HG03521 (cell line): Measurements from ENCODE around the gene EFHD2.
"Not testable (repeated sequence)": the region's sequence is repeated elsewhere in the genome, so short reads cannot be mapped to it uniquely, and the experiment has no call there.

ENCODE experiments used
- ATAC-seq: cut with Tn5 transposase; IDR thresholded peaks from one replicate; pipeline ENCODE4 v1.9.1; 2021; ENCODE audit warnings: mild to moderate bottlenecking, moderate library complexity; ENCODE audit not compliant: unreplicated experiment

The EFHD2 gene

GRCh38 chr1:15429701-15430149, 20.0 kb downstream of the EFHD2 start:
- no peak for ATAC-seq

GRCh38 chr1:15430787-15431570, 21.3 kb downstream of the EFHD2 start:
- no peak for ATAC-seq

GRCh38 chr1:15431571-15431948, 21.9 kb downstream of the EFHD2 start:
- ATAC-seq = no peak

DNA sequence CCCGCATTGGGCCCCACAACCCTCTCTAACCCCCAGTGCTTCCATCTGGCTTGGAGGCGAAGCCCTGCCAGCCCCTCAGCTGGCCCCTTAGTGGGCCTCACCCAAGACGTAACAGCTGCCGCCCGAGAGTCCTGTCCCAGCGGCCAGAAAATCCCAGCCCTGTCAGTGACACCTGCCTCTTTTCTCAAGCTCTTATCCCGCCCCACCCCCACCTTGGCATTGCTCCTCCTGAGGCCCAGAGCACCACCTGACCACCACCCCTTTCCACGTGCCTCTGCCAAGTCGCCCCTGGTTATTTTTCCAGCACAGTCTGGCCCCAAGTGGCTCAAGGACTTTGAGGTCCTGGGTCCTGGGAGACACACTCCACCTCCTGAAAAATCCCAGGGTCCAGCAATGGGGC, 22.6 kb downstream of the EFHD2 start:
- ATAC-seq = no peak

DNA sequence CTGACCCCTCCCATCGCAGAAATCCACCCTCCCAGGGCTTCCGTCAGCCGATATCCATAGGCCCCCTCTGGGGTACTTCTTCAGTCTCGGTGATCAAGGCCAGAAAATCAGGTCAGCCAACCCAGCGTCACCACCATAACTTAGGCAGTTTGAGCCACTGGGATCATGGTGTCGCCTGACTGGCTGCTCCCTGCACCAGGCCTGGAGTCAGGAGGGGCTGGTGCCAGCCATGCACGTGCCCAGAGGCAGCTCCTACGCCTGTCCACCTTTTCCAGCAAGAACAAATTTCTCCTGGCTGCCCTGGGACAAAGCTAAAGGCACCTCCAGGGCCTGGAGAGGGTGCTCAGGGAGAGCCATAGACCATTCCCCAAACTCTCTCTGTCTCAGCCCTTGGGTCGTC, 23.8 kb downstream of the EFHD2 start:
- ATAC-seq = no peak

DNA sequence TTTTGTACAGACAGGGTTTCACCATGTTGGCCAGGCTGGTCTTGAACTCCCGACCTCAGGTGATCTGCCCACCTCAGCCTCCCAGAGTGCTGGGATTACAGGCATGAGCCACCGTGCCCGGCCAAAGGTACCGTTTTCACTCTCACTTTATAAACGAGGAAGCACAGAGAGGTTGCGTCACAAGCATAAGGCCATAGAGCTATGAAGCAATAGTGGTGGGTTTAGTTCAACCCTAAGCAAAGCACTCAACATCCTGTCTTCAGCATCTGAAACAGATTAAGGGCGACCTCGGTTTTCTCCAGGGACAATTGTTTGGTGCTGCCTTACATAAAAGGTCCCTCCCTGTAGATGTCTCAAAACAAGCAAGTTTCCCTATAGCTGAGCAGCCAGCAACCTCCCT, 25.1 kb downstream of the EFHD2 start:
- not testable (repeated sequence) for ATAC-seq

- no peak for ATAC-seq
Measured at GRCh38 chr1:15435239-15436077, 25.8 kb downstream of the EFHD2 start.

DNA sequence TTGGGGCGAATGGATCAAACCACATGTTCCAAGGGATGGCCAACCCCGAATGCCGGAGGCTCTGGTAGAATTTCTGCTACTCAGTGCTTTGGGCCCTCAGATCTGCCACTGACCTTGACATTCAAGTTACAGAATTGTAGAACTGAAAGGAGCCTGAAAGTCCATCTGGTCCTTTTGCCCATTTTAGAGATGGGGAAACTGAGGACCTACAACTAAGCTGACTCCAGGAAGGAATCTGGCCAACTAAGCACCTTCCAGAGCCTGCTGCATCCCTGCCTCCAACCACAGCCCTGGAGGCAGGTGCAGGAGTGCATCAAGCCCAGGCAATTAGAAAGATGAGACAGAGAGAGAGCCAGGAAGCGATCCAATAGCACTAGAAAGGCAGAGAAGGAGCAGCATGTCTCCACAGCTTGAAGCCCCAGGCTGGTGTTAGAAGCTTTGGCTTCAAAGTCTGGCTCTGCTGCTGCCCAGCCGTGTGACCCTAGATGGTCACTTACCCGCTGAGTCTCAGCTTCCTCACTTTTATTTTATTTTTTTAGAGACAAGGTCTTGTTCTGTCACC, 27.3 kb downstream of the EFHD2 start:
- ATAC-seq = no peak

DNA sequence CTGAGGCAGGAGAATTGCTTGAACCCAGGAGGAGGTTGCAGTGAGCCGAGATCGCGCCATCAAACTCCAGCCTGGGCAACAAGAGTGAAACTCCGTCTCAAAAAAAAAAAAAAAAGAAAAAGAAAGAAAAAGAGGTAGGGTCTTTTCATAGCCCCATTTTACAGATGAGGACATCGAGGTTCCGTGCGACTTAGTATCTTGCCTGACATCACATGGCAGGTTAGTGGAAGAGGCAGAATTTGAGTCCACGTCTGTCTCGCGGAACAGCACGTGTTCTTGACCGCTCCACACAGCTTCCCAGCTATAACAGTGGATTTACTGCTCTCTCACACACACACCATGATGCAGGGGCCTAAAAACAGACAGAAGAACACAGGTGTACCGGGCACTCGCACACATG, 29.6 kb downstream of the EFHD2 start:
- no peak for ATAC-seq

DNA sequence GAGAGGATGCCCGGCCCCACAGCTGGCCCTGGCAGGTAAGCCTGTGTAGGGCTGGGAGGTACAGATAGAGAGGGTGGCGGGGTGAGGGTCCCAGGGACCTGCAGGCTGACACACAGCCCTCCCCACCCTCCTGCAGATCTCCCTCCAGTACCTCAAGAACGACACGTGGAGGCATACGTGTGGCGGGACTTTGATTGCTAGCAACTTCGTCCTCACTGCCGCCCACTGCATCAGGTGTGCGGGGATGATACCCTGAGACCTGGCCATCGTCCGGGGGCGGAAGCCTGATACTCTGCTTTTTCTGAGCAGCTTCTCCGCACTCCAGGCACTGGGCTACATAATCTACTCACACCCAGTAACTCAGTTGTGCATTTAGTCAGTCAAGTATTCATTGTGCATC, 30.7 kb downstream of the EFHD2 start:
- ATAC-seq = no peak

GRCh38 chr1:15441247-15441646, 31.6 kb downstream of the EFHD2 start:
- no peak for ATAC-seq

GRCh38 chr1:15442119-15442518, 32.4 kb downstream of the EFHD2 start:
- ATAC-seq = no peak

GRCh38 chr1:15442759-15443158, 33.1 kb downstream of the EFHD2 start:
- no peak for ATAC-seq

DNA sequence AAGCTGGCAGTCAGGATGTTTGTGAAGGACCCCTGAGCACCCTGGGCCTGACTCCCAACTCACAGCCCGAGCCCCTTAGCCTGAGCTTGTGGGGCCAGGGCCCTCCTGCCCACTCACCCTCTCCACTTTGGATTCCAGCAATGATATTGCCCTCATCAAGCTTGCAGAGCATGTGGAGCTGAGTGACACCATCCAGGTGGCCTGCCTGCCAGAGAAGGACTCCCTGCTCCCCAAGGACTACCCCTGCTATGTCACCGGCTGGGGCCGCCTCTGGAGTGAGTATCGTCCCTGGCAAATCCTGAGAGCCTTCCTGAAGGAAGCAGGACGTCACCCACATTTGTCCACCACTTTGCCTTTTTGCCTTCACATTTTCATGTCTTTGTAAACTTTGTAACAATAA, 33.6 kb downstream of the EFHD2 start:
- no peak for ATAC-seq

DNA sequence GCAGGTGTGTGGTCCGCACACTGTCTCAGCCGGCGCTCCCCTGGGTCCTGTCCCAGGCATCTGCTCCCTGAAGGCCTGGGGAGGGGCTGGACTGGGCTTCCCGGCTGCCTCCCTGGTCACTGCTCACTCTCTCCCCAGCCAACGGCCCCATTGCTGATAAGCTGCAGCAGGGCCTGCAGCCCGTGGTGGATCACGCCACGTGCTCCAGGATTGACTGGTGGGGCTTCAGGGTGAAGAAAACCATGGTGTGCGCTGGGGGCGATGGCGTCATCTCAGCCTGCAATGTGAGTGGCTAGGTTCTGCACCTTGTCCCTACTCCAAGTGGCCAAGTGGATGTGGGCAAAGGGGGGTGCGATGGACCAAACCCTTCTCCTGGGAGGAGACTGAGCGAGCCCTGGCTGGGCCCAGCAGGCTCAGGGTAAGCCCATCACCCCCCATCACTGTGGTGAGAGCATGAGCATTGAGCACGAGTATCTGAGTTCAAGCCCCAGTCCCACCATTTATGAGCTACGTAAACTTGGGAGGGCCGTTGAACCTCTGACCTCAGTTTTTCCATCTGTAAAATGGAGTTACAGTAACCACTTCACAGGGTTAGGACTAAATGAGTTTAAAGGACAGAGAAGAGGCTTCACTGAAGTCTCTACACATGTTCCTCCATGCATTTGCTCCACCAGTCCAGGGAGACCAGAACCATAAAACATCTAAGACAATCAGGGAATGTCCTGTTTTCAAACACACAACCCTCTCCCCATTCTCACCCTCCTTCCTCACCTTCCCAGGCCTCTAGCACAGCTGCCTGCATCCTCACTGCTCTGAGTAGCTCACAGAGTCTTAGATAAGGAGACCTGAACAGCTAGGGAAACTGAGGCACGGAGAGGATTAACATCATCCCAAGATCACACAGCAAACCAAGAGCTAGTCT, 35.0 kb downstream of the EFHD2 start:
- no peak for ATAC-seq

GRCh38 chr1:15445390-15446122, 35.9 kb downstream of the EFHD2 start:
- ATAC-seq = no peak

DNA sequence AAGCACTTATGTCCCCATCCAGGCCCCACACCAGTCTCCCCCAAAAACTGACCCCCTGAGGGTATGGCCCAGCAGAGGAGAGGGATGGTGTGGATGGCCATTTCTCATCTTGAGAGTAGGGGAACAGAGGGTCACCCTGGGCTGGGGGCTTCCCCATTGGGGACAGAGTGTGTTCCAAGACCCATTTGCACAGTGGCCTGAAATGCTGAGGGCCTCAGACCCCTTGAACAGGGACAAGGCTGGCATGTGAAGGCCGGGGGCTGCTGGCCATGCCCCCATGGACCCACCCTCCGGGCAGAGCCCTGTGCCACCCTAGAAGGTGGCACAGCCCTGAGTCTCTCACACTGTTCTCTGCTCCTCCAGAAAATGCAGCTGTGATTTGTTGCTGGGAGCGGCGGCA, 36.5 kb downstream of the EFHD2 start:
- no peak for ATAC-seq

DNA sequence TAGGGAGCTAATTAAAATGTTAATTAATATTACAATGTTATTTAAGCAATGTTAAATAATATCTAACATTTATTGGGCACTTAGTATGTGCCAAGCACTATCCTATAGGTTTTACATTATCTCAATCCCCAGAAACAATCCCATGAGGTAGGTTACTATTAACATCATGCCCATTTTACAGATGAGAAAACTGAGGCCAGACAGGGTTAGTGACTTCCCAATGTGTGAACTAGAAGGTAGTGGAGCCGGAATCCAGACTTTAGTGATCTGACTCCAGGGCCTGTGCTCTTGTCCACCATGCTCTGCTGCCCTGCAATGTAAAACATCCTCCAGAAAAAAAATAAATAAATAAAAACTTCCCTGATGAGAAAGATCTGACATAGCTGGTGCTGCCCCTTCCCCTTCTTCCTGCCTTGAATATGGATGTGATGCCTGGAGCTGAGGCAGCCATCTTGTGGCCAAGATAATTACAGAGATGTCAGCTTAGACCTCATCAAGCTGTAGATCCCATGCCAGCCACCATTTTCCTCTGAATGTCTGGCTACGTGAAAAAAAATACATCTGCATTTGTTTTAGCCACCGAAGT, 39.3 kb downstream of the EFHD2 start:
- ATAC-seq = no peak

GRCh38 chr1:15449567-15449966, 39.9 kb downstream of the EFHD2 start:
- no peak for ATAC-seq
